Measurements from ENCODE around the gene PCDHGB4.

Gene PCDHGB4

GRCh38 chr5:141437221-141437620 is 49.7 kb downstream of the PCDHGB4 start:
- Mint-ChIP-seq H3K27ac (no peak overlapping the region), H3K9me3 (peaks cover 93% of the 10 kb centered on the region), H3K27me3 (ENCODE audit: low read depth, poor library complexity) (no peaks in the 10 kb centered on the region), H3K36me3 (ENCODE audit: low read depth) (peaks cover 93% of the 10 kb centered on the region), H3K4me3 (no peak overlapping the region), H3K4me1 (no peaks in the 10 kb centered on the region)
- no peak for TF ChIP-seq CTCF (IDR thresholded peaks at IDR 0.05)
- no peak for DNase-seq

- Mint-ChIP-seq H3K36me3 (ENCODE audit: low read depth) (peaks cover 92% of the 10 kb centered on the region), H3K4me3 (no peak overlapping the region), H3K4me1 (no peaks in the 10 kb centered on the region), H3K27me3 (ENCODE audit: low read depth, poor library complexity) (no peaks in the 10 kb centered on the region), H3K9me3 (peaks cover 90% of the 10 kb centered on the region), H3K27ac (no peak overlapping the region)
- no peak for DNase-seq
- TF ChIP-seq CTCF (IDR thresholded peaks at IDR 0.05), result no peak
Observed at GRCh38 chr5:141439411-141440141, 52.1 kb downstream of the PCDHGB4 start.
